Endothelial cell (in vitro differentiated cells): ENCODE measurements around the gene WASF2. TPM values are rescaled to one million over a fixed set of nuclear protein-coding genes. Genes with fewer than 3 reads are reported as not detected.
A peak's percentile ranks its signal among the peaks of the same experiment; 100 is the strongest.

ENCODE experiments used
- DNase-seq: peaks from one replicate; pipeline ENCODE4 v3.0.0; 2021; ENCODE audit warnings: low spot score
- H3K27ac Mint-ChIP-seq: one replicate; pipeline ENCODE4 v1.8.0; 2021; ENCODE audit warnings: mixed read lengths, inconsistent platforms; ENCODE audit not compliant: unreplicated experiment
- H3K27me3 Mint-ChIP-seq: one replicate; pipeline ENCODE4 v1.8.0; 2021; ENCODE audit warnings: mild to moderate bottlenecking, moderate library complexity, mixed read lengths, inconsistent platforms; ENCODE audit not compliant: unreplicated experiment
- H3K36me3 Mint-ChIP-seq: one replicate; pipeline ENCODE4 v1.8.0; 2021; ENCODE audit warnings: mild to moderate bottlenecking, low read depth, mixed read lengths, inconsistent platforms; ENCODE audit not compliant: unreplicated experiment
- H3K4me1 Mint-ChIP-seq: one replicate; pipeline ENCODE4 v1.8.0; 2021; ENCODE audit warnings: mild to moderate bottlenecking, mixed read lengths, inconsistent platforms; ENCODE audit not compliant: unreplicated experiment
- H3K4me3 Mint-ChIP-seq: one replicate; pipeline ENCODE4 v1.8.0; 2021; ENCODE audit warnings: mild to moderate bottlenecking, mixed read lengths, inconsistent platforms; ENCODE audit not compliant: unreplicated experiment
- H3K9me3 Mint-ChIP-seq: one replicate; pipeline ENCODE4 v1.8.0; 2021; ENCODE audit warnings: mixed read lengths, inconsistent platforms; ENCODE audit not compliant: unreplicated experiment
- total RNA-seq: library from RNA; stranded (reverse); fragmentation: NEBNext Ultra II Directional; extraction: Animal tissue kit (Norgen Biotek cat#: 25700); gene quantifications from one replicate; pipeline ENCODE4 v1.2.1, GENCODE V29; 2021; ENCODE audit not compliant: unreplicated experiment
- TF ChIP-seq, protein P1 (sequence below): fragments of 200-600 bp; sonication (generic); IDR thresholded peaks from one replicate; pipeline ENCODE4 v1.5.0; 2021; ENCODE audit warnings: antibody characterized with exemption; ENCODE audit not compliant: unreplicated experiment

Gene WASF2
- total RNA-seq, 1 donor from 2014 or later, result 272 TPM

DNA sequence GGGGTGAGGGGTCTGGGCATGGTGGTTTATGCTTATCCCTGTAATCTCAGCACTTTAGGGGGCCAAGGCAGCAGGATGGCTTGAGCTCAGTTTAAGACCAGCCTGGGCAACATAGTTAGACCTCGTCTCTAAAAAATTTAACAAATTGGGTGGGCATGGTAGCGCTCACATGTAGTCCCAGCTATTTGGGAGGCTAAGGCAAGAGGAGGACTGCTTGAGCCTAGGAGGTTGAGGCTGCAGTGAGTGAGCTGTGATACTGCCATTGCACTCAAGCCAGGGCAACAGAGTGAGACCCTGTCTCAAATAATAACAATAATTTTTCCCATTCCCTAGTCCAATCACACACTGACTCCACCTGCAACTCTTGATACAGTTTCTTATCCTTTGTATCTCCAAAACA lies 6.3 kb downstream of the WASF2 start:
- peak overlapping the region; percentile 74 for H3K27ac Mint-ChIP-seq
- no peaks in the 10 kb centered on the region for H3K9me3 Mint-ChIP-seq
- H3K36me3 Mint-ChIP-seq, result no peaks in the 10 kb centered on the region
- H3K4me1 Mint-ChIP-seq, result peaks cover 26% of the 10 kb centered on the region
- TF ChIP-seq, protein P1, sequence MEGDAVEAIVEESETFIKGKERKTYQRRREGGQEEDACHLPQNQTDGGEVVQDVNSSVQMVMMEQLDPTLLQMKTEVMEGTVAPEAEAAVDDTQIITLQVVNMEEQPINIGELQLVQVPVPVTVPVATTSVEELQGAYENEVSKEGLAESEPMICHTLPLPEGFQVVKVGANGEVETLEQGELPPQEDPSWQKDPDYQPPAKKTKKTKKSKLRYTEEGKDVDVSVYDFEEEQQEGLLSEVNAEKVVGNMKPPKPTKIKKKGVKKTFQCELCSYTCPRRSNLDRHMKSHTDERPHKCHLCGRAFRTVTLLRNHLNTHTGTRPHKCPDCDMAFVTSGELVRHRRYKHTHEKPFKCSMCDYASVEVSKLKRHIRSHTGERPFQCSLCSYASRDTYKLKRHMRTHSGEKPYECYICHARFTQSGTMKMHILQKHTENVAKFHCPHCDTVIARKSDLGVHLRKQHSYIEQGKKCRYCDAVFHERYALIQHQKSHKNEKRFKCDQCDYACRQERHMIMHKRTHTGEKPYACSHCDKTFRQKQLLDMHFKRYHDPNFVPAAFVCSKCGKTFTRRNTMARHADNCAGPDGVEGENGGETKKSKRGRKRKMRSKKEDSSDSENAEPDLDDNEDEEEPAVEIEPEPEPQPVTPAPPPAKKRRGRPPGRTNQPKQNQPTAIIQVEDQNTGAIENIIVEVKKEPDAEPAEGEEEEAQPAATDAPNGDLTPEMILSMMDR, result no peak
- DNase-seq, result no peak
- no peak overlapping the region for H3K4me3 Mint-ChIP-seq
- H3K27me3 Mint-ChIP-seq, result peaks cover 4% of the 10 kb centered on the region

DNA sequence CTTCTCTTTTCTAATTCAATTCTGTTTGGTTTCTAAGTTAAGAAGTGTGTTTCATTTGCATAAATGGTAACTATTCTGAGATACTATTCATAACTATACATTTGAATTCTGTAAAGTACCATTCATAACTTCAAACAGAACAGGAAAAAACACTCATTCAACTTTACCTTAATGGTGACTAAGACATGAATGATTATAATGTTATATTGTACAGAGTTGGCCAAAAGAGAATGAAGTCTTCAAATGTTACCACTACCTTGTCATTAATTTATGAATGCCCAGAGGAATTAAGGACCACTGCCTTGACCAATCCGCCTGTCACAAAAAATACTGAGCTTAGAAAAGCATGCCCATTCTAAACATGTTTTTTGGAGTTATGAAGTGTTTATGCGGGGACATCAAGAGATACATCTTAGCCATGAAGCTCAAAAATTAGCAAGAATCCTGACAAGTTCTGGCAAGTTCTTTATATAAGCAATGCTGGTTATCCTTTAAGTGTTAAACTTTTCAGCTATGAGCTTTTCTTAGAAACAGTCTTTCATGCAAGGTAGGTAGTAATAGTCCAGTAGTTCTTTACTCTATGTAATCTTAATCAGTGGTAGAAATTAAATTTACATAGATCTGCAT lies 7.9 kb downstream of the WASF2 start:
- Mint-ChIP-seq H3K4me3 (no peak overlapping the region), H3K27me3 (no peaks in the 10 kb centered on the region), H3K9me3 (no peaks in the 10 kb centered on the region), H3K4me1 (peaks cover 26% of the 10 kb centered on the region), H3K36me3 (peaks cover 4% of the 10 kb centered on the region), H3K27ac (no peak overlapping the region)
- TF ChIP-seq, protein P1, result no peak
- no peak for DNase-seq

DNA sequence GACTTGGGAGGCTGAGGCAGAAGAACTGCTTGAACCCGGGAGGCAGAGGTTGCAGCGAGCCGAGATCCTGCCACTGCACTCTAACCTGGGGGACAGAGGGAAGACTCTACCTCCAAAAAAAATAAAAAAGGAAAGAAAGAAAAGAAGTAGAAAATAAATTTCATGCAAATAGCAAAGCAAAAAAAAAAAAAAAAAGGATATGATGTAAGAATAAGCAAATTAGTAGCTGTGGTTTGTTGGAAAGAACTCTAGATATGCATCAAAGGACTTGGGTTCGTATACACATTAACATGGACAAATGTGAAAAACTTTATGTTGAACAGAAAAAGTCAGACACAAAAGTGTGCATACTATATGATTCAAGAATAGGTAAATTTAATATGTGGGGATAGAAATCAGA lies 11.9 kb downstream of the WASF2 start:
- peaks cover 4% of the 10 kb centered on the region for H3K36me3 Mint-ChIP-seq
- H3K4me3 Mint-ChIP-seq, result no peak overlapping the region
- H3K27me3 Mint-ChIP-seq, result peaks cover 2% of the 10 kb centered on the region
- H3K27ac Mint-ChIP-seq, result no peak overlapping the region
- no peak for DNase-seq
- no peaks in the 10 kb centered on the region for H3K9me3 Mint-ChIP-seq
- peaks cover 32% of the 10 kb centered on the region for H3K4me1 Mint-ChIP-seq
- TF ChIP-seq, protein P1, result no peak

DNA sequence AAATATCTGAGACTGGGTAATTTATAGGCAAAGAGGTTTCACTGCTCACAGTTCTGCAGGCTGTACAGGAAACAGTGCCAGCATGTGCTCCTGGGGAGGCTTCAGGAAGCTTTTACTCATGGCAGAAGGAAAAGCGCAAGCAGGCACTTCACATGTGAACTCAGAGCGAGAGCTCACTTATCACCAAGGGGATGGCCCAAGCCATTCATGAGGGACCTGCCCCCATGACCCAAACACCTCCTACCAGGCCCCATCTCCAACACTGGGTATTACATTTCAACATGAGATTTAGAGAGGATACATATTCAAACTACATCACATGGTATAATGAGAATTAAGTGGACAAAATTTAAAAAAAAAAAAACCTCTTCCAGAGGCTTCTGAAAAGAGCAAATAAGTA lies 13.7 kb downstream of the WASF2 start:
- TF ChIP-seq, protein P1, result no peak
- H3K27me3 Mint-ChIP-seq, result peaks cover 2% of the 10 kb centered on the region
- no peak for DNase-seq
- H3K9me3 Mint-ChIP-seq, result no peaks in the 10 kb centered on the region
- H3K4me3 Mint-ChIP-seq, result peak overlapping the region; percentile 47
- H3K27ac Mint-ChIP-seq, result no peak overlapping the region
- peaks cover 30% of the 10 kb centered on the region for H3K4me1 Mint-ChIP-seq
- peaks cover 4% of the 10 kb centered on the region for H3K36me3 Mint-ChIP-seq

DNA sequence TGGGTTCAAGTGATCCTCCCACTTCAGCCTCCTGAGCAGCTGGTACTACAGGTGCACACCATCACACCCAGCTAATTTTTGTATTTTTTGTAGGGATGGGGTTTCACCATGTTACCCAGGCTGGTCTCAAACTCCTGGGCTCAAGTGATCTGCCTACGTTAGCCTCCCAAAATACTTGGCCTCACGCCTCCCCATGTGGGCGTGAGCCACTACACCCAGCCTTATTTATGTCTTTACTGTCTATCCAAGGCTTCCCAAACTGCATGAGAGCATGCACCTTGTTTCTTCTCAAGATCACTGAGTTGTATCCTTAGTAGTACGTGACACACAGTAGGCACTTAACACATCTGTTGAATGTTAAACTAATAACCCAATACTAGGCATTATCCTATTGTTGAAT lies 14.2 kb downstream of the WASF2 start:
- Mint-ChIP-seq H3K36me3 (peaks cover 4% of the 10 kb centered on the region), H3K4me3 (no peak overlapping the region), H3K27ac (no peak overlapping the region), H3K9me3 (no peaks in the 10 kb centered on the region), H3K27me3 (peaks cover 4% of the 10 kb centered on the region), H3K4me1 (peaks cover 30% of the 10 kb centered on the region)
- TF ChIP-seq, protein P1, result no peak
- DNase-seq, result no peak
